GM12878 (cell line): ENCODE measurements around the gene CLRN3. TPM values are rescaled to one million over a fixed set of nuclear protein-coding genes. Genes with fewer than 3 reads are reported as not detected.

Experiments used
- ATAC-seq: fragments of 200-7000 bp; cut with Tn5 transposase; 3 replicates; pipeline ENCODE4 v1.9.1; 2020; ENCODE audit warnings: mild to moderate bottlenecking, moderate library complexity
- BruUV-seq: library from RNA; stranded (reverse); fragments of 400-500 nt; replicated peaks from 2 replicates; lab custom pipeline; 2021; lab: Mats Ljungman, UMichigan
- CTCF ChIA-PET: fragments of 300-600 bp; sonication (Branson Sonifier 250); formaldehyde crosslinking; extraction: SDS; loops from one replicate; lab custom pipeline; 2021; ENCODE audit warnings: inconsistent platforms; lab: Yijun Ruan, JAX
- POLR2A ChIA-PET: fragments of 350-600 bp; formaldehyde crosslinking; extraction: SDS; loops from one replicate; lab custom pipeline; 2021; ENCODE audit warnings: inconsistent platforms; lab: Charles Lee
- RAD21 ChIA-PET: fragments of 300-600 bp; sonication (Branson Sonifier 250); formaldehyde crosslinking; loops from one replicate; lab custom pipeline; 2023; ENCODE audit warnings: antibody characterized with exemption; ENCODE audit not compliant: unreplicated experiment; lab: Charles Lee
- SMC1A ChIA-PET: fragments of 300-600 bp; sonication (Branson Sonifier 250); formaldehyde crosslinking; loops from one replicate; lab custom pipeline; 2023; ENCODE audit not compliant: unreplicated experiment, uncharacterized antibody; lab: Charles Lee
- DNase-seq: peaks from one replicate; pipeline ENCODE4 v3.0.0-alpha.2; 2011; ENCODE audit warnings: low read depth, low spot score
- FAIRE-seq: peaks from 3 replicates; lab custom pipeline; 2011; peaks lifted over from hg19 to GRCh38; lab: Jason Lieb, UNC
- H2AFZ ChIP-seq: 2 replicates; pipeline ENCODE4 v1.6.0; 2011; ENCODE audit warnings: low read depth, low read length, control low read depth; ENCODE audit not compliant: control insufficient read depth
- H3K27ac ChIP-seq: 2 replicates; pipeline ENCODE4 v1.5.1; 2011; ENCODE audit warnings: control low read depth; ENCODE audit not compliant: control insufficient read depth, insufficient read depth
- H3K27me3 ChIP-seq, 2 experiments: replicated peaks in 1 of 2; 2 replicates each; pipeline versions ENCODE4 v1.6.0 to v1.6.1; 2011; ENCODE audit warnings: low read length in 1 of 2; ENCODE audit not compliant: control insufficient read depth in 2 of 2, insufficient read depth in 2 of 2
- H3K36me3 ChIP-seq, 2 experiments: 2 replicates each; pipeline ENCODE4 v1.5.1; 2011; ENCODE audit warnings: low read length in 1 of 2; ENCODE audit not compliant: control insufficient read depth in 2 of 2, insufficient read depth in 2 of 2
- H3K4me1 ChIP-seq: 2 replicates; pipeline ENCODE4 v1.6.1; 2011; ENCODE audit warnings: mild to moderate bottlenecking, low read length, moderate library complexity, mixed read lengths; ENCODE audit not compliant: control insufficient read depth, insufficient read depth
- H3K4me2 ChIP-seq: 2 replicates; pipeline ENCODE4 v1.6.0; 2011; ENCODE audit warnings: control low read depth; ENCODE audit not compliant: control insufficient read depth, insufficient read depth
- H3K4me3 ChIP-seq: fragments of 200-600 bp; sonication (generic); 2 replicates; pipeline ENCODE4 v1.5.1; 2016
- H3K79me2 ChIP-seq: 2 replicates; pipeline ENCODE4 v1.6.0; 2011; ENCODE audit warnings: low read length; ENCODE audit not compliant: control insufficient read depth, insufficient read depth
- H3K9ac ChIP-seq: 2 replicates; pipeline ENCODE4 v1.8.0; 2011; ENCODE audit warnings: low read length, control low read depth, mixed read lengths; ENCODE audit not compliant: control insufficient read depth, insufficient read depth
- H3K9me3 ChIP-seq: replicated peaks from 3 replicates; pipeline ENCODE4 v1.5.1; 2011; ENCODE audit warnings: mild to moderate bottlenecking, low read length; ENCODE audit not compliant: control insufficient read depth, insufficient read depth
- H4K20me1 ChIP-seq: 2 replicates; pipeline ENCODE4 v1.6.0; 2011; ENCODE audit not compliant: control insufficient read depth, insufficient read depth
- EGR1 ChIP-seq, 2 experiments: IDR thresholded peaks; 1 replicate in 1 of 2; 2 replicates in 1 of 2; pipeline ENCODE4 v1.6.1; 2011 to 2012; ENCODE audit warnings: low read depth in 2 of 2, low read length in 2 of 2, borderline replicate concordance in 1 of 2, mild to moderate bottlenecking in 1 of 2, moderate library complexity in 1 of 2
- ESRRA ChIP-seq: IDR thresholded peaks from 2 replicates; pipeline ENCODE4 v1.6.1; 2012; ENCODE audit warnings: mild to moderate bottlenecking, low read length, improper control_type of control experiment
- GATAD2B ChIP-seq: fragments of 450-650 bp; conservative IDR thresholded peaks from 2 replicates; pipeline ENCODE4 v1.6.1; 2017; ENCODE audit warnings: low read depth, mild to moderate bottlenecking, moderate library complexity
- KAT2A ChIP-seq: conservative IDR thresholded peaks from 2 replicates; pipeline ENCODE4 v1.6.1; 2011; ENCODE audit warnings: low read depth, low read length; ENCODE audit not compliant: control insufficient read depth
- RCOR1 ChIP-seq: conservative IDR thresholded peaks from 2 replicates; pipeline ENCODE4 v1.6.1; 2012; ENCODE audit warnings: low read depth, low read length, improper control_type of control experiment
- RUNX3 ChIP-seq: IDR thresholded peaks from 2 replicates; pipeline ENCODE4 v1.6.1; 2012; ENCODE audit warnings: low read length, inconsistent platforms
- SUZ12 ChIP-seq: fragments of 200-600 bp; sonication (generic); IDR thresholded peaks from one replicate; pipeline ENCODE4 v1.6.1; 2018; ENCODE audit warnings: antibody characterized with exemption, mild to moderate bottlenecking; ENCODE audit not compliant: unreplicated experiment
- WGBS: methylation state at CpG from one replicate; pipeline ENCODE4 v1.1.6; 2016; ENCODE audit warnings: low lambda C conversion rate; ENCODE audit not compliant: insufficient replicate concordance, insufficient coverage; ENCODE audit errors: missing lambda C conversion rate; 5-methylcytosine and 5-hydroxymethylcytosine counted together
- in situ Hi-C: fragments of 300-500 bp; cut with MboI; formaldehyde crosslinking; loops from 9 replicates; pipeline ENCODE4 v1.14.3; 2018; ENCODE audit warnings: mixed read lengths
- intact Hi-C: fragments of 100-400 bp; cut with micrococcal nuclease; formaldehyde crosslinking; loops from one replicate; pipeline ENCODE4 v1.14.2; 2022; ENCODE audit not compliant: unreplicated experiment
- polyA plus RNA-seq, 11 experiments: library from polyadenylated mRNA; depleted of rRNA in 4 of 11; unstranded in 6 of 11; stranded (reverse) in 5 of 11; fragments of >200 nt; fragmentation: Nextera tagmentation in 4 of 11; fragmentation: Illumina TruSeq in 1 of 11; extraction: Ambion mirVana in 4 of 11; extraction: Trizol in 1 of 11; gene quantifications; 1 replicate in 1 of 11; 2 replicates in 10 of 11; pipeline versions ENCODE4 v1.2.1 to v1.2.3, GENCODE V29; 2011 to 2016; ENCODE audit warnings: inconsistent platforms in 2 of 11, missing spikeins in 2 of 11, low read depth in 1 of 11
- total RNA-seq, 4 experiments: library from RNA; depleted of rRNA in 3 of 4; stranded (reverse); fragments of >200 nt in 3 of 4; fragmentation: Illumina TruSeq in 1 of 4; extraction: Trizol in 1 of 4; gene quantifications; 2 replicates each; pipeline versions ENCODE4 v1.2.1 to v1.2.3, GENCODE V29; 2013 to 2021
- TF ChIP-seq, protein P1 (sequence below): fragments of 450-650 bp; IDR thresholded peaks from 2 replicates; pipeline ENCODE4 v1.6.1; 2017; ENCODE audit warnings: antibody characterized with exemption, mild to moderate bottlenecking, moderate library complexity

CLRN3 gene
- total and polyA plus RNA-seq, 10 of the 15 experiments (the other 5 are each of a cell fraction or from before 2014, with no cell fraction given): not detected

DNA sequence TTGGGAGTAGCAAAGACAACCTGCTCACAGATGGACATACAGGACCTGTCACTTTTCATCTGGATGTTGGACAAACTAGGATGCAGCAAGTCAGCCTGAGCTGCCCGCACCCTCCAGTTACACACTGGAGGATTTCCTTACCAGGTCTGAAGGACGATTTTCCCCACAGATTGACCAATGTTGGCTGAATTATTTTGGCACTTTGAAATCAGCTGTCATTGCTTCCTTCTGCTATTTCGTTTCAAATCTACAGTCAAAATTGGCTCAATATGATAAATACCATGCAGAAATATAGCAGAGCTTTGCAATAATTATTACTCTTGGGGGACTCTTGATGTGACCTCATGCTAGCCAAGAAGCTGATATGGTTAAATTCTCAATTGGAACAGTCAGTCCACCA is 2.5 kb downstream of the CLRN3 start:
- ChIA-PET CTCF (no interaction called here), POLR2A (no interaction called here), SMC1A (no interaction called here), RAD21 (no interaction called here)
- in situ Hi-C loops: no loop called here
- H3K4me1 ChIP-seq: no peaks in the 10 kb centered on the region
- H2AFZ ChIP-seq: no peak overlapping the region
- no peaks in the 10 kb centered on the region for H4K20me1 ChIP-seq
- intact Hi-C loops: no loop called here
- H3K9me3 ChIP-seq: no peaks in the 10 kb centered on the region
- no peaks in the 10 kb centered on the region; a peak in 2 of 4 replicates for H3K27me3 ChIP-seq
- no peak overlapping the region for H3K4me3 ChIP-seq
- DNase-seq: no peak
- no peak for ATAC-seq
- no peak overlapping the region for H3K9ac ChIP-seq
- no peak overlapping the region for H3K4me2 ChIP-seq
- H3K27ac ChIP-seq: no peak overlapping the region
- FAIRE-seq: no peak
- WGBS: 0% methylated on average over 3 of the region's 3 CpGs
- BruUV-seq: no TSS peak
- H3K79me2 ChIP-seq: no peaks in the 10 kb centered on the region
- TF ChIP-seq RCOR1: no peak
- TF ChIP-seq EGR1 (IDR thresholded peaks at IDR 0.05; ENCODE audit: borderline replicate concordance in 1 of 2, low read depth in 2 of 2, low read length in 2 of 2): no peak
- TF ChIP-seq SUZ12: no peak
- no peak for TF ChIP-seq GATAD2B
- no peak for TF ChIP-seq KAT2A
- TF ChIP-seq, protein P1, sequence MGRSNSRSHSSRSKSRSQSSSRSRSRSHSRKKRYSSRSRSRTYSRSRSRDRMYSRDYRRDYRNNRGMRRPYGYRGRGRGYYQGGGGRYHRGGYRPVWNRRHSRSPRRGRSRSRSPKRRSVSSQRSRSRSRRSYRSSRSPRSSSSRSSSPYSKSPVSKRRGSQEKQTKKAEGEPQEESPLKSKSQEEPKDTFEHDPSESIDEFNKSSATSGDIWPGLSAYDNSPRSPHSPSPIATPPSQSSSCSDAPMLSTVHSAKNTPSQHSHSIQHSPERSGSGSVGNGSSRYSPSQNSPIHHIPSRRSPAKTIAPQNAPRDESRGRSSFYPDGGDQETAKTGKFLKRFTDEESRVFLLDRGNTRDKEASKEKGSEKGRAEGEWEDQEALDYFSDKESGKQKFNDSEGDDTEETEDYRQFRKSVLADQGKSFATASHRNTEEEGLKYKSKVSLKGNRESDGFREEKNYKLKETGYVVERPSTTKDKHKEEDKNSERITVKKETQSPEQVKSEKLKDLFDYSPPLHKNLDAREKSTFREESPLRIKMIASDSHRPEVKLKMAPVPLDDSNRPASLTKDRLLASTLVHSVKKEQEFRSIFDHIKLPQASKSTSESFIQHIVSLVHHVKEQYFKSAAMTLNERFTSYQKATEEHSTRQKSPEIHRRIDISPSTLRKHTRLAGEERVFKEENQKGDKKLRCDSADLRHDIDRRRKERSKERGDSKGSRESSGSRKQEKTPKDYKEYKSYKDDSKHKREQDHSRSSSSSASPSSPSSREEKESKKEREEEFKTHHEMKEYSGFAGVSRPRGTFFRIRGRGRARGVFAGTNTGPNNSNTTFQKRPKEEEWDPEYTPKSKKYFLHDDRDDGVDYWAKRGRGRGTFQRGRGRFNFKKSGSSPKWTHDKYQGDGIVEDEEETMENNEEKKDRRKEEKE: no peak
- no peak for TF ChIP-seq RUNX3
- no peak for TF ChIP-seq ESRRA
- no peaks in the 10 kb centered on the region for H3K36me3 ChIP-seq
